Spinal cord (tissue), 10 donors: ENCODE results near the gene SETD2. TPM values are rescaled to one million over a fixed set of nuclear protein-coding genes. Genes with fewer than 3 reads are reported as not detected.

Experiments
- DNase-seq, 6 donors: peaks; one replicate each; pipeline versions ENCODE4 v3.0.0 to v3.0.0-alpha.2; 2013 to 2015; ENCODE audit warnings: low spot score in 6 of 6, low read depth in 4 of 6
- H3K27ac ChIP-seq: one replicate; pipeline ENCODE4 v1.5.1; 2013; ENCODE audit warnings: low read depth, low read length, control low read depth
- H3K27me3 ChIP-seq: one replicate; pipeline ENCODE4 v1.6.1; 2013; ENCODE audit warnings: low read length; ENCODE audit not compliant: control insufficient read depth, insufficient read depth
- H3K36me3 ChIP-seq: one replicate; pipeline ENCODE4 v1.6.1; 2013; ENCODE audit warnings: low read length; ENCODE audit not compliant: control insufficient read depth, insufficient read depth
- H3K4me1 ChIP-seq: one replicate; pipeline ENCODE4 v1.6.1; 2013; ENCODE audit warnings: low read length; ENCODE audit not compliant: control insufficient read depth, insufficient read depth
- H3K4me3 ChIP-seq: one replicate; pipeline ENCODE4 v1.5.1; 2013; ENCODE audit warnings: low read depth, low read length, control low read depth
- H3K9me3 ChIP-seq: one replicate; pipeline ENCODE4 v1.6.1; 2013; ENCODE audit warnings: low read length; ENCODE audit not compliant: control insufficient read depth, insufficient read depth
- WGBS: methylation state at CpG from one replicate; pipeline ENCODE4 v1.1.5; 2013; ENCODE audit warnings: missing lambda C conversion rate; ENCODE audit not compliant: insufficient coverage; 5-methylcytosine and 5-hydroxymethylcytosine counted together
- polyA plus RNA-seq, 2 donors: library from polyadenylated mRNA; unstranded; fragments of 120-200 nt; gene quantifications; one replicate each; pipeline ENCODE4 v1.2.1, GENCODE V29; 2013; ENCODE audit not compliant: insufficient read length in 2 of 2
- total RNA-seq, 2 donors: library from RNA; depleted of rRNA in 1 of 2; stranded (reverse); fragments of 120-200 nt in 1 of 2; fragments of >200 nt in 1 of 2; gene quantifications; one replicate each; pipeline versions ENCODE4 v1.2.3 to v1.2.4, GENCODE V29; 2013 to 2014
- donor health status: healthy.

Gene SETD2
- total and polyA plus RNA-seq, 4 donors = 39.9 to 72.0 (median 51.0) TPM

- Histone ChIP-seq H3K4me3 (no peak overlapping the region), H3K27ac (no peak overlapping the region), H3K36me3 (peaks cover 75% of the 10 kb centered on the region), H3K27me3 (no peaks in the 10 kb centered on the region), H3K9me3 (no peaks in the 10 kb centered on the region), H3K4me1 (peaks cover 11% of the 10 kb centered on the region)
- DNase-seq = no peak
- WGBS = 76% methylated on average over 25 of the region's 32 CpGs
Observed at GRCh38 chr3:47005212-47006144, 158.4 kb downstream of the SETD2 start.

DNA sequence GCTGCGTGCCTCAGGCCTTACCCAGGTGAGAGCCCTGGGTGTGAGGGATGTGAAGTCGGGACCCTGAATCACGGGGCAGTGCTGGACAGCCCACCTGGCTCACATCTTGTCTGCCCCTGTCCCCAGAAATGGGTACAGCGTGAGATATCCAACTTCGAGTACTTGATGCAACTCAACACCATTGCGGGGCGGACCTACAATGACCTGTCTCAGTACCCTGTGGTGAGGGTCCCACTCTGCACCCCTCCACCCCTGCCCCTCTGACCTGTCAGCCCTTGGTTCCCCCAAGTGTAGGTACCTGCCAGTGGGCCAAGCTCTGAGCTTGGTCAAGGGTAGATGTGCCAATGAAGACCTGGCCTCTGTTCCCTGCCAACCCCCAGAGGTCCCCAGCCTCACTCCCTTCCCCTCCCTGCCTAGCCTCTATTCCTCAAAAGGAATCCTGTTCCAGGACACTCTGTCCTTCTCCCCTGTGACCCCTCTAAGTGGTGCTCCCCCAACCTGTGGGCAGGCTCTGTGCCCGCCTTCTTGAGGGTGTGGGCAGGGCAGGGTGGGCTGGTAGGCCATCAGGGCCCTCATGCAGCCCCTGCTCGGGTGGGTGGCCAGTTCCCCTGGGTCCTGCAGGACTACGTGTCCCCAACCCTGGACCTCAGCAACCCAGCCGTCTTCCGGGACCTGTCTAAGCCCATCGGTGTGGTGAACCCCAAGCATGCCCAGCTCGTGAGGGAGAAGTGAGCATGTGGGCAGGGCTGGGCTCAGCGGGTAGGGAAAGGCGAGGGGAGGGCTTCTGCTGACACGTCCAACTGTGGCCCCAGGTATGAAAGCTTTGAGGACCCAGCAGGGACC, 159.3 kb downstream of the SETD2 start:
- 92% methylated on average over 16 of the region's 17 CpGs for WGBS
- peaks cover 78% of the 10 kb centered on the region for H3K36me3 ChIP-seq
- no peak overlapping the region for H3K4me3 ChIP-seq
- H3K9me3 ChIP-seq = no peaks in the 10 kb centered on the region
- no peak overlapping the region for H3K27ac ChIP-seq
- no peaks in the 10 kb centered on the region for H3K27me3 ChIP-seq
- DNase-seq = no peak
- H3K4me1 ChIP-seq = peaks cover 2% of the 10 kb centered on the region

- Histone ChIP-seq H3K27ac (no peak overlapping the region), H3K4me1 (no peaks in the 10 kb centered on the region), H3K4me3 (no peak overlapping the region), H3K27me3 (no peaks in the 10 kb centered on the region), H3K36me3 (peaks cover 86% of the 10 kb centered on the region), H3K9me3 (no peaks in the 10 kb centered on the region)
- DNase-seq = no peak
- WGBS = 92% methylated on average over 17 of the region's 27 CpGs
Observed at GRCh38 chr3:47003461-47004368, 160.2 kb downstream of the SETD2 start.

GRCh38 chr3:47003056-47003410, 160.9 kb downstream of the SETD2 start:
- no peak for DNase-seq
- no peaks in the 10 kb centered on the region for H3K4me1 ChIP-seq
- H3K27ac ChIP-seq = no peak overlapping the region
- WGBS = 86% methylated on average over 10 of the region's 10 CpGs
- H3K36me3 ChIP-seq = peaks cover 93% of the 10 kb centered on the region
- no peak overlapping the region for H3K4me3 ChIP-seq
- H3K27me3 ChIP-seq = no peaks in the 10 kb centered on the region
- no peaks in the 10 kb centered on the region for H3K9me3 ChIP-seq

- no peaks in the 10 kb centered on the region for H3K9me3 ChIP-seq
- H3K27me3 ChIP-seq = no peaks in the 10 kb centered on the region
- peaks cover 93% of the 10 kb centered on the region for H3K36me3 ChIP-seq
- no peaks in the 10 kb centered on the region for H3K4me1 ChIP-seq
- DNase-seq = no peak
- 71% methylated on average over 28 of the region's 35 CpGs for WGBS
- H3K27ac ChIP-seq = no peak overlapping the region
- H3K4me3 ChIP-seq = no peak overlapping the region
Observed at GRCh38 chr3:47002171-47003055, 161.5 kb downstream of the SETD2 start.

- Histone ChIP-seq H3K4me3 (no peak overlapping the region), H3K27ac (no peak overlapping the region), H3K9me3 (no peaks in the 10 kb centered on the region), H3K4me1 (no peaks in the 10 kb centered on the region), H3K27me3 (no peaks in the 10 kb centered on the region), H3K36me3 (peaks cover 91% of the 10 kb centered on the region)
- 97% methylated on average over 16 of the region's 16 CpGs for WGBS
- DNase-seq = no peak
Observed at GRCh38 chr3:47001731-47002170, 162.2 kb downstream of the SETD2 start.

- no peak overlapping the region for H3K4me3 ChIP-seq
- peaks cover 91% of the 10 kb centered on the region for H3K36me3 ChIP-seq
- H3K27ac ChIP-seq = no peak overlapping the region
- no peaks in the 10 kb centered on the region for H3K4me1 ChIP-seq
- DNase-seq = no peak
- 97% methylated on average over 21 of the region's 25 CpGs for WGBS
- no peaks in the 10 kb centered on the region for H3K27me3 ChIP-seq
- no peaks in the 10 kb centered on the region for H3K9me3 ChIP-seq
Observed at GRCh38 chr3:47000922-47001730, 162.8 kb downstream of the SETD2 start.

DNA sequence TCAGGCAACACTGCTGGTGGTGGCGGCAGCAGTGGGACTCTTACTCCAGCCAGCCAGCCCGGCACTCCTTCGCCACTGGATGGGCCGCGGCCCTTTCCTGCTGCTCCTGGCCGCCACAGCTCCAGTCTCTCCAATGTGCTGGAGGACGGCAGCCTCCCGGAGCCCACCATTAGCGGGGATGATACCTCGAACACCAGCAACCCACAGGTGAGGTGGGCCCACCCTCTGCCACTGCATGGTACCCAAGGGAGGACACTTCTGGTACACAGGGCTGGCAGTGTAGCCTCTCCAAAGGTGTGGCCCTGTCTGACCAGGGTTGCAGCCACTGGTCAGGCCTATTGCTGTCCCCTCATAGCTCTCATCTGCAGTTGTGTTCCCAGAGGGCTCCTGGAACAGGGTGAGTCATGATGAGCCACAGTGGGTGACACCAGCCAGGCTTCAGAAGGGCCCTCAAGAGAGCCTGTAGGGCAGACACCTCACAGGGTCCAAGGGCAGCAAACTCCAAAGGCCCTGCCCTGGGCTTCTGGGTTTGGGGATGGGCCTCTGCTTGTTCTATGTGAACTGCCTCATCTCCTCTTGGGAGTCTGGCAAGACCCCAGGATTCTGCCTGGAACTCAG, 163.6 kb downstream of the SETD2 start:
- no peak overlapping the region for H3K27ac ChIP-seq
- no peaks in the 10 kb centered on the region for H3K27me3 ChIP-seq
- H3K4me1 ChIP-seq = no peaks in the 10 kb centered on the region
- H3K9me3 ChIP-seq = no peaks in the 10 kb centered on the region
- no peak for DNase-seq
- no peak overlapping the region for H3K4me3 ChIP-seq
- H3K36me3 ChIP-seq = peaks cover 89% of the 10 kb centered on the region
- 96% methylated on average over 10 of the region's 10 CpGs for WGBS
